Peyer's patch (tissue), 4 donors: Measurements from ENCODE around the gene SF3A2. TPM values are rescaled to one million over a fixed set of nuclear protein-coding genes. Genes with fewer than 3 reads are reported as not detected.

Experiments used
- DNase-seq, 3 donors: peaks; one replicate each; pipeline ENCODE4 v3.0.0-alpha.2; 2017 to 2019
- H3K27ac ChIP-seq, 4 donors: fragments of 200-600 bp; sonication (generic); one replicate each; pipeline ENCODE4 v1.5.1; 2016 to 2019
- H3K27me3 ChIP-seq, 2 donors: fragments of 200-600 bp; sonication (generic); one replicate each; pipeline ENCODE4 v1.5.1; 2019
- H3K36me3 ChIP-seq, 3 donors: fragments of 200-600 bp; sonication (generic); one replicate each; pipeline ENCODE4 v1.5.1; 2016 to 2019
- H3K4me1 ChIP-seq, 4 donors: fragments of 200-600 bp; sonication (generic); one replicate each; pipeline ENCODE4 v1.5.1; 2016 to 2019
- H3K4me3 ChIP-seq, 4 donors: fragments of 200-600 bp; sonication (generic); 1 replicate in 3 of 4; 2 replicates in 1 of 4; pipeline ENCODE4 v1.5.1; 2016 to 2019; ENCODE audit warnings: mild to moderate bottlenecking in 1 of 4
- H3K9me3 ChIP-seq, 4 donors: fragments of 200-600 bp; sonication (generic); one replicate each; pipeline ENCODE4 v1.5.1; 2016 to 2019; ENCODE audit warnings: mild to moderate bottlenecking in 1 of 4
- POLR2A ChIP-seq, 2 donors: fragments of 450-650 bp; IDR thresholded peaks; one replicate each; pipeline ENCODE4 v1.5.1; 2017; ENCODE audit warnings: antibody characterized with exemption in 2 of 2, mild to moderate bottlenecking in 2 of 2, moderate library complexity in 2 of 2
- total RNA-seq, 4 donors: library from RNA; depleted of rRNA; stranded (reverse); fragments of >200 nt; gene quantifications; one replicate each; pipeline ENCODE4 v1.1.0, GENCODE V29; 2016
- TF ChIP-seq, protein P1 (sequence below), 6 experiments: fragments of 450-650 bp in 4 of 6; fragments of 200-600 bp in 2 of 6; sonication (generic) in 1 of 6; IDR thresholded peaks; one replicate each; pipeline ENCODE4 v1.5.1; 2017 to 2019; ENCODE audit warnings: antibody characterized with exemption in 6 of 6, mild to moderate bottlenecking in 3 of 6, moderate library complexity in 1 of 6

Gene SF3A2
- total RNA-seq, 4 donors from 2014 or later, result 38.7 to 133 (median 72.3) TPM

DNA sequence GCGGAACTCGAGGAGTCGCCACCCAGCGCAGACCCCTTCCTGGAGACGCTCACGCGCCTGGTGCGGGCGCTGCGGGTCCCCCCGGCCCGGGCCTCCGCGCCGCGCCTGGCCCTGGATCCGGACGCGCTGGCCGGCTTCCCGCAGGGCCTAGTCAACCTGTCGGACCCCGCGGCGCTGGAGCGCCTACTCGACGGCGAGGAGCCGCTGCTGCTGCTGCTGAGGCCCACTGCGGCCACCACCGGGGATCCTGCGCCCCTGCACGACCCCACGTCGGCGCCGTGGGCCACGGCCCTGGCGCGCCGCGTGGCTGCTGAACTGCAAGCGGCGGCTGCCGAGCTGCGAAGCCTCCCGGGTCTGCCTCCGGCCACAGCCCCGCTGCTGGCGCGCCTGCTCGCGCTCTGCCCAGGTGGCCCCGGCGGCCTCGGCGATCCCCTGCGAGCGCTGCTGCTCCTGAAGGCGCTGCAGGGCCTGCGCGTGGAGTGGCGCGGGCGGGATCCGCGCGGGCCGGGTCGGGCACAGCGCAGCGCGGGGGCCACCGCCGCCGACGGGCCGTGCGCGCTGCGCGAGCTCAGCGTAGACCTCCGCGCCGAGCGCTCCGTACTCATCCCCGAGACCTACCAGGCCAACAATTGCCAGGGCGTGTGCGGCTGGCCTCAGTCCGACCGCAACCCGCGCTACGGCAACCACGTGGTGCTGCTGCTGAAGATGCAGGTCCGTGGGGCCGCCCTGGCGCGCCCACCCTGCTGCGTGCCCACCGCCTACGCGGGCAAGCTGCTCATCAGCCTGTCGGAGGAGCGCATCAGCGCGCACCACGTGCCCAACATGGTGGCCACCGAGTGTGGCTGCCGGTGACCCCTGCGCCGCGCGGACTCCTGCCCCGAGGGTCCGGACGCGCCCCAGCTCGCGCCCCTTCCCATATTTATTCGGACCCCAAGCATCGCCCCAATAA is 14.8 kb downstream of the SF3A2 start:
- Histone ChIP-seq H3K27me3 (peaks cover 0 to 43% of the 10 kb centered on the region in 2 donors), H3K9me3 (no peaks in the 10 kb centered on the region), H3K4me1 (peaks cover 0 to 45% (median 27%) of the 10 kb centered on the region in 4 donors), H3K36me3 (peaks cover 0 to 25% (median 0%) of the 10 kb centered on the region in 3 donors), H3K4me3 (peak overlapping the region in 3 of 4 donors; percentile 29 to 52 (median 38)), H3K27ac (no peak overlapping the region)
- TF ChIP-seq POLR2A (IDR thresholded peaks at IDR 0.05), result no peak
- TF ChIP-seq, protein P1, sequence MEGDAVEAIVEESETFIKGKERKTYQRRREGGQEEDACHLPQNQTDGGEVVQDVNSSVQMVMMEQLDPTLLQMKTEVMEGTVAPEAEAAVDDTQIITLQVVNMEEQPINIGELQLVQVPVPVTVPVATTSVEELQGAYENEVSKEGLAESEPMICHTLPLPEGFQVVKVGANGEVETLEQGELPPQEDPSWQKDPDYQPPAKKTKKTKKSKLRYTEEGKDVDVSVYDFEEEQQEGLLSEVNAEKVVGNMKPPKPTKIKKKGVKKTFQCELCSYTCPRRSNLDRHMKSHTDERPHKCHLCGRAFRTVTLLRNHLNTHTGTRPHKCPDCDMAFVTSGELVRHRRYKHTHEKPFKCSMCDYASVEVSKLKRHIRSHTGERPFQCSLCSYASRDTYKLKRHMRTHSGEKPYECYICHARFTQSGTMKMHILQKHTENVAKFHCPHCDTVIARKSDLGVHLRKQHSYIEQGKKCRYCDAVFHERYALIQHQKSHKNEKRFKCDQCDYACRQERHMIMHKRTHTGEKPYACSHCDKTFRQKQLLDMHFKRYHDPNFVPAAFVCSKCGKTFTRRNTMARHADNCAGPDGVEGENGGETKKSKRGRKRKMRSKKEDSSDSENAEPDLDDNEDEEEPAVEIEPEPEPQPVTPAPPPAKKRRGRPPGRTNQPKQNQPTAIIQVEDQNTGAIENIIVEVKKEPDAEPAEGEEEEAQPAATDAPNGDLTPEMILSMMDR (IDR thresholded peaks at IDR 0.05), result no peak
- DNase-seq, result no peak

DNA sequence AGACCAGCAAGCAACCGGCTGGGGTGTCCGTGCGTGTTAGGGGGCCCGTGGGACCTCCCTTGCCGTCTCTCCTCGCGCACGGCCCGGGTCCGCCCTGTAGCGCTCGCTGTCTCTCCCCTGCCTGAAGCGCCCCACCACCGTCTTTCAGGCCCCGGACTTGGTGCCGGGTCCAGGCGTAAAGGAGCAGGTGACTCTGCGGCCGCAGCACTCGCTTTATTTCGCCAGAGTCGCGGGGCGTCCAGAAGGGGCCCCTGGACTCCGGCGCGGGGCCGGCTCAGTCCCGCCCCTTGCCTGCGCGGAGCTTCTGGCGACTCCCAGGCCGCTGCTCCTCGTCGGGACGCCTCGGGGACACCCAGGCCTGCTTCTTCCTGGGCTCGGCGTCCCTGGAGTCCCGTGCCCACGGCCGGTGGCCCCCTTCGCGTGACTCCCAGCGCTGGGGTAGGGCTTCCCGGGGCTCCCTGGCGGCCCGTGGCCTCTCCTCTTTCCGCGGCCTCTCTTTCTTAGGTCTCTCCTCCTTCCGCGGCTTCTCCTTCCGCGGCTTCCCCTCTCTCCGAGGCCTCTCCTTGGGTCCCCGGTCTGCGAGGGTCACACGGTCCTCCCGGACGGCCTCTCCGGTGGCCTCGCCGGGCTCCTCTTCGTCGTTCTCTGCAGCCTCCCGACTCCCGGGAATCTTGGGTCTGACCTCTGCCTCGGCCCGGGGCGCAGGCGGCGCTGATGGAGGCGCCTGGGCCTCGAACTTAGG is 15.6 kb downstream of the SF3A2 start:
- peaks cover 0 to 45% (median 27%) of the 10 kb centered on the region in 4 donors for H3K4me1 ChIP-seq
- H3K27ac ChIP-seq, result peak overlapping the region in 1 of 4 donors; percentile 55
- DNase-seq, result no peak
- peaks cover 0 to 17% (median 0%) of the 10 kb centered on the region in 3 donors for H3K36me3 ChIP-seq
- no peaks in the 10 kb centered on the region for H3K9me3 ChIP-seq
- H3K27me3 ChIP-seq, result peaks cover 0 to 43% of the 10 kb centered on the region in 2 donors
- H3K4me3 ChIP-seq, result peak overlapping the region; percentile 18 to 52 (median 34)
- TF ChIP-seq POLR2A (IDR thresholded peaks at IDR 0.05), result no peak
- TF ChIP-seq, protein P1 (IDR thresholded peaks at IDR 0.05), result no peak

DNA sequence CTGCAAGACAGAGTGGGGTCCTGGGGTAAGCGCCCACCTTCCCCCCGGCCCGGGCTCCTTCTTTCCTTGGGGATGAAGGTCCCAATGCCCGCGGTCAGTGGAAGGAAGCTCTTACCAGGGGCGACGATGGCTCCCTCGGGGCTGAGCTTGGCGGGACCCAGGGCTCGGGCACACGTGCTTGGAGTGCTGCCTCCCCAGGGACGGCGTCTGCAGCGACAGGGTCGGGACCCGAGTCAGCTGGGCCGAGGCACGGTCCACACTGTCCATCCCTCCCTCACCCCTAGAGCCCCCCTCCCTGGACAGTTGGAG is 16.1 kb downstream of the SF3A2 start:
- Histone ChIP-seq H3K4me3 (peak overlapping the region; percentile 18 to 52 (median 30)), H3K4me1 (peaks cover 0 to 45% (median 31%) of the 10 kb centered on the region in 4 donors), H3K27me3 (peaks cover 0 to 43% of the 10 kb centered on the region in 2 donors), H3K27ac (peak overlapping the region in 1 of 4 donors; percentile 55), H3K36me3 (peaks cover 0 to 12% (median 0%) of the 10 kb centered on the region in 3 donors), H3K9me3 (no peaks in the 10 kb centered on the region)
- TF ChIP-seq, protein P1 (IDR thresholded peaks at IDR 0.05), result no peak
- no peak for TF ChIP-seq POLR2A (IDR thresholded peaks at IDR 0.05)
- DNase-seq, result no peak

DNA sequence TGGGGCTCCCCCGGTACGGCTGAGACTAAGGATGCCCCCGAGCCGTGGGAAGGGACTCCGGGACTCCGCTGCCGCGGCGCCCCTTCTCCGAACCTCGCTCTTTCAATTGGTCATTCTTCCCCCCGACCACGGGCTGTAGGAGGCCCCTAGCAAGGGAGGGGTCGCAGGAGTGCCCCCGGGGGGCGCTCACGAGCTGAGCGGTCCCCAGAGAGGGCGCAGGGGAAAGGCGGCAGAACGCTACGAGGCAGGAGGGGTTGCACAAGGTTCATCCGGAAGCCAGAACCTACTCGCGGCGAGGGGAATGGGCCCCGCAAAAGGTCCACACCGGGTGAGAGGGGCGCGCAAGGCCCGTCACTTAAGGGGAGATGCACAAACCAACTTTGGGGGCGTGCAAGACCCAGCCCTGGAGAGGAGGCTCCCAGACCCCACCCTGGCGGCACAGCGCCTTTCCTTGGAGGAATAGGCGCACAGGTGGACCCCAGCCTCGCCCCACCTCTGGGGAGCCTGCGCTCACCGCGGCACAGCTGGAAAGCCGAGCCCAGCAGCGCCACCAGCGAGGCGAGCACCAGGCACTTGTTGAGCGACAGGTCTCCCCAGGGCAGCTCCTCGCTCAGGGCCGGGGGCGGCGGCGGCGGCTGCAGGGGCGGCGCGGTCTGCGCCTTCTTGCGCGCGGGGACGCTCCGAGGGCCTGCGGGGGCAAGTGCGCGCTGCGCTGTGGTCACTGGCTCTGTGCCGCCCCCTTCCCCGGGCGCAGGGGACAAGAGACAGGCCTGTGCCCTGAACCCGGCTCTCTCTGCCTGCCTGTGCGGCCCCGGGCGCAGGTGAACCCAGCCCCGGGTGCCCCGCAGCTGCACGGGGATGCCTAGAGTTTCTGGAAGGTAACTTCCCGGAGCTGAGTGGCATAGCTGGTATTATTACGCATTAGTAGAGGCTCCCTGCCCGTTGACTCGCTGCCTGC is 16.8 kb downstream of the SF3A2 start:
- Histone ChIP-seq H3K4me1 (peaks cover 0 to 45% (median 33%) of the 10 kb centered on the region in 4 donors), H3K27ac (peak overlapping the region in 1 of 4 donors; percentile 55), H3K4me3 (peak overlapping the region; percentile 18 to 52 (median 30)), H3K27me3 (peaks cover 0 to 43% of the 10 kb centered on the region in 2 donors), H3K36me3 (peaks cover 0 to 5% (median 0%) of the 10 kb centered on the region in 3 donors), H3K9me3 (no peaks in the 10 kb centered on the region)
- TF ChIP-seq POLR2A (IDR thresholded peaks at IDR 0.05), result no peak
- TF ChIP-seq, protein P1 (IDR thresholded peaks at IDR 0.05), result peak in 3 of 6 experiments; percentile 10 to 32 (median 17)
- peak in 1 of 3 donors; percentile 63 for DNase-seq
